ENCODE results near the gene MAG. TPM values are rescaled to one million over a fixed set of nuclear protein-coding genes. Genes with fewer than 3 reads are reported as not detected.

The MAG gene
- total and polyA plus RNA-seq, 9 of the 15 experiments (the other 6 are each of a cell fraction or from before 2014, with no cell fraction given) = 0.11 to 10.0 (median 1.6) TPM

GRCh38 chr19:35299523-35300338, 7.8 kb downstream of the MAG start (continued):
- TF ChIP-seq ZNF431 (CRISPR knock-in tag; IDR thresholded peaks at IDR 0.05) (no peak), BCOR (IDR thresholded peaks at IDR 0.05) (no peak), HOMEZ (CRISPR knock-in tag; IDR thresholded peaks at IDR 0.05) (no peak), PYGO2 (tag; IDR thresholded peaks at IDR 0.05) (no peak), ZNF311 (CRISPR knock-in tag; IDR thresholded peaks at IDR 0.05) (no peak), NFIC (IDR thresholded peaks at IDR 0.05) (no peak), ZNF12 (CRISPR knock-in tag; IDR thresholded peaks at IDR 0.05) (no peak), SRSF1 (IDR thresholded peaks at IDR 0.05; ENCODE audit: low read depth, low read length) (no peak), HNRNPK (IDR thresholded peaks at IDR 0.05; ENCODE audit: low read depth, low read length, poor library complexity, severe bottlenecking) (no peak), GTF2E2 (tag; IDR thresholded peaks at IDR 0.05) (no peak), MBD2 (IDR thresholded peaks at IDR 0.05; ENCODE audit: borderline replicate concordance, low read depth) (peak; percentile 38; the same call in 1 of the 2 replicates), MAZ (CRISPR knock-in tag; conservative IDR thresholded peaks at IDR 0.05 in 1 of 2, IDR thresholded peaks at IDR 0.05 in 1 of 2) (no peak), RAD51 (IDR thresholded peaks at IDR 0.05; ENCODE audit: borderline replicate concordance, low read depth) (no peak), SOX6 (IDR thresholded peaks at IDR 0.05) (no peak), CREM (IDR thresholded peaks at IDR 0.05; ENCODE audit: low read depth) (0 out of 2 replicates have a peak, but pooled peaks have one; percentile 26), SP2 (IDR thresholded peaks at IDR 0.05; ENCODE audit: extremely low read depth, low read depth, low read length, poor library complexity, severe bottlenecking) (no peak), POLR3G (IDR thresholded peaks at IDR 0.05; ENCODE audit: extremely low read depth, insufficient read length, insufficient replicate concordance) (no peak), HBP1 (CRISPR knock-in tag; IDR thresholded peaks at IDR 0.05) (no peak), CREBBP (IDR thresholded peaks at IDR 0.05; ENCODE audit: low read depth, low read length) (no peak), PHF8 (IDR thresholded peaks at IDR 0.05; ENCODE audit: borderline replicate concordance, low read length) (peak; percentile 29; the same call in 1 of the 2 replicates), BRD9 (IDR thresholded peaks at IDR 0.05; ENCODE audit: low read depth, partially characterized antibody) (no peak)
- TF ChIP-seq, protein P1, sequence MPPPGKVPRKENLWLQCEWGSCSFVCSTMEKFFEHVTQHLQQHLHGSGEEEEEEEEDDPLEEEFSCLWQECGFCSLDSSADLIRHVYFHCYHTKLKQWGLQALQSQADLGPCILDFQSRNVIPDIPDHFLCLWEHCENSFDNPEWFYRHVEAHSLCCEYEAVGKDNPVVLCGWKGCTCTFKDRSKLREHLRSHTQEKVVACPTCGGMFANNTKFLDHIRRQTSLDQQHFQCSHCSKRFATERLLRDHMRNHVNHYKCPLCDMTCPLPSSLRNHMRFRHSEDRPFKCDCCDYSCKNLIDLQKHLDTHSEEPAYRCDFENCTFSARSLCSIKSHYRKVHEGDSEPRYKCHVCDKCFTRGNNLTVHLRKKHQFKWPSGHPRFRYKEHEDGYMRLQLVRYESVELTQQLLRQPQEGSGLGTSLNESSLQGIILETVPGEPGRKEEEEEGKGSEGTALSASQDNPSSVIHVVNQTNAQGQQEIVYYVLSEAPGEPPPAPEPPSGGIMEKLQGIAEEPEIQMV (tag; conservative IDR thresholded peaks at IDR 0.05; ENCODE audit: low read depth) = no peak
- TF ChIP-seq, protein P2, sequence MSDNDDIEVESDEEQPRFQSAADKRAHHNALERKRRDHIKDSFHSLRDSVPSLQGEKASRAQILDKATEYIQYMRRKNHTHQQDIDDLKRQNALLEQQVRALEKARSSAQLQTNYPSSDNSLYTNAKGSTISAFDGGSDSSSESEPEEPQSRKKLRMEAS (CRISPR knock-in tag; IDR thresholded peaks at IDR 0.05) = no peak

All from K562 (cell line).